Muscle layer of colon (tissue), 2 donors: ENCODE measurements around the gene AURKB.
A peak's percentile ranks its signal among the peaks of the same experiment; 100 is the strongest.
"Not testable (repeated sequence)": the region's sequence is repeated elsewhere in the genome, so short reads cannot be mapped to it uniquely, and the experiment has no call there.

Source experiments
- H3K27ac ChIP-seq: one replicate; pipeline ENCODE4 v1.7.0; 2013; ENCODE audit warnings: low read depth, mild to moderate bottlenecking, low read length, moderate library complexity
- H3K27me3 ChIP-seq, 2 donors: one replicate each; pipeline ENCODE4 v1.7.0; 2013; ENCODE audit warnings: low read length in 2 of 2, mild to moderate bottlenecking in 2 of 2; ENCODE audit not compliant: insufficient read depth in 2 of 2, control insufficient read depth in 1 of 2
- H3K36me3 ChIP-seq: one replicate; pipeline ENCODE4 v1.7.0; 2013; ENCODE audit warnings: mild to moderate bottlenecking, low read length; ENCODE audit not compliant: insufficient read depth
- H3K4me1 ChIP-seq: one replicate; pipeline ENCODE4 v1.7.0; 2013; ENCODE audit warnings: mild to moderate bottlenecking, low read length; ENCODE audit not compliant: insufficient read depth
- H3K4me3 ChIP-seq, 2 donors: one replicate each; pipeline ENCODE4 v1.7.0; 2013; ENCODE audit warnings: low read length in 2 of 2, low read depth in 1 of 2, mild to moderate bottlenecking in 1 of 2, moderate library complexity in 1 of 2
- H3K9ac ChIP-seq: one replicate; pipeline ENCODE4 v1.7.0; 2013; ENCODE audit warnings: low read length
- H3K9me3 ChIP-seq: one replicate; pipeline ENCODE4 v1.7.0; 2013; ENCODE audit warnings: mild to moderate bottlenecking, low read length
- donor health status: abdominal sarcoma.
- donor health status: Adenocarcinoma of cecum.

The AURKB gene

DNA sequence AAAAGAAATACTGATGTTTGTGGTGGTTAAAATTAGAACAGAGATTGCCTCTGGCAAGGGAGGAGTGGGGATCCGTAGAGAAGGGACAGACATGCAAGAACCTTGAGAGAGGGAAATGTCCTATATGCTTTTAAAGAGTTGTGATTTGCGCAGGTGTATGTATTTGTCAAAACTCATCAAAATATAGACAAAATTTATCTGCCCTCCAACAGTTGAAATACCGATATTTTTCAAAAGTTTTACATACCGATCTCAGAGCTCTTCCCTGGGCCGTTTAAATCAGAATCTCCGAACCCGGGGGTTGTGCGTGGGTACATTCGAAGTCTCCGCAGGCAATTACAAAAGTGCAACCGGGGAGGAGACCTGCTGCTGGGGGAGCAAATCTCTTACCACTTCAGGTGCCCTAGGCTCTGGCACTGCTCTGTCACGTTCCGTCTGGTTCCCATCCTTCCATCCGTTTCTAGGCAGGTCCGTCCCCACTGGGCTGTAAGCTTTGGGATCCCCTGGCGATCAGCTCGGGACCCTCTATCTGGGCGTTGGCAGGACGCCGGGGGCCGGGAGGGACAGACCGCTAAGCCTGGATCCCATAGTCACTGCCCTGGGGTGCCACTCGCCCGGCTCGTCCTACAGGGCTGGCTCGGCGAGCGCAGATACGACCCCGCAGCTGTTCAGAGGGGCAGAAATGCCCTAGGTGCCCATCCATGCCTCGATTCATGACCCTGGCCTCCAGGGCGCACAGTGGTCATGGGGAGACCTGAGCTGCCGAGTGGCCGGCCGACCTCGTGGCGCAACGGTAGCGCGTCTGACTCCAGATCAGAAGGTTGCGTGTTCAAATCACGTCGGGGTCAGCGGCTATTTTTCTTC is 24.6 kb downstream of the AURKB start:
- no peaks in the 10 kb centered on the region for H3K9me3 ChIP-seq
- peaks cover 26% of the 10 kb centered on the region for H3K4me1 ChIP-seq
- H3K4me3 ChIP-seq: peak overlapping the region; percentile 90 to 94
- H3K27me3 ChIP-seq: no peaks in the 10 kb centered on the region
- H3K9ac ChIP-seq: peak overlapping the region; percentile 63
- no peaks in the 10 kb centered on the region for H3K36me3 ChIP-seq
- peak overlapping the region; percentile 89 for H3K27ac ChIP-seq

DNA sequence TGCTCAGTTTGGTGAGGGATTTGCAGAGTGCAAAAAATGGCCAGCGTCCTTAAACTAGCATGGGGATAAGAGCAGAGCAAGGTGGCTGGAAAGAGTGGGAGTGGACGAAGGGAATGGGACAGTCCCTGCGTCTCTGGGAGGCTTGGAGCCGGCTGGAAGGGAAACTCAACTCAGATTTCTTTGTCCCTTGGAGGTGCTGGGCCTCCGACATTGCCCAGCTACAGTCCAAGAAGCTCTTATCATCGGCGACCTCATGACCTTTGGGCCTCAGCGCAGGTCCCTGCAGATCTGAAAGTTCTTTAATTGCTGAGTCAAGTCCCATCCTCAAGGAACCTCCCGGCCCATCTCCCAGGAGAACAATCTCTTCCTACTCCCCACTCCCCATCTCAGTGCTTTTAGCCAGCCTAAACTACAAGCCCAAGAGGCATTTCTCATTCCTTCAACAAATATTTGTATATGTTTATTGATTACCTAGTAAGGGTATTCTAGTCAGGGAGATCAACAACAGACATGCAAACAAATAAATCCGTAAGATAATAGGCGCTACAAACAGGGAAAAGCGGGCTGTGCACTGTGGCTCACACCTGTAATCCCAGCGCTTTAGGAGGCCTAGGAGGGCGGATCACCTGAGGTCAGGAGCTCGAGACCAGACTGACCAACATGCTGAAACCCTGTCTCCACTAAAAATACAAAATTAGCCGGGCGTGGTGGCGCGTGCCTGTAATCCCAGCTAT is 33.2 kb downstream of the AURKB start:
- Histone ChIP-seq H3K9me3 (no peaks in the 10 kb centered on the region), H3K27me3 (no peaks in the 10 kb centered on the region), H3K4me1 (peaks cover 32% of the 10 kb centered on the region), H3K27ac (peak overlapping the region; percentile 89), H3K4me3 (peak overlapping the region; percentile 58 to 83), H3K36me3 (no peaks in the 10 kb centered on the region), H3K9ac (peak overlapping the region; percentile 72)

DNA sequence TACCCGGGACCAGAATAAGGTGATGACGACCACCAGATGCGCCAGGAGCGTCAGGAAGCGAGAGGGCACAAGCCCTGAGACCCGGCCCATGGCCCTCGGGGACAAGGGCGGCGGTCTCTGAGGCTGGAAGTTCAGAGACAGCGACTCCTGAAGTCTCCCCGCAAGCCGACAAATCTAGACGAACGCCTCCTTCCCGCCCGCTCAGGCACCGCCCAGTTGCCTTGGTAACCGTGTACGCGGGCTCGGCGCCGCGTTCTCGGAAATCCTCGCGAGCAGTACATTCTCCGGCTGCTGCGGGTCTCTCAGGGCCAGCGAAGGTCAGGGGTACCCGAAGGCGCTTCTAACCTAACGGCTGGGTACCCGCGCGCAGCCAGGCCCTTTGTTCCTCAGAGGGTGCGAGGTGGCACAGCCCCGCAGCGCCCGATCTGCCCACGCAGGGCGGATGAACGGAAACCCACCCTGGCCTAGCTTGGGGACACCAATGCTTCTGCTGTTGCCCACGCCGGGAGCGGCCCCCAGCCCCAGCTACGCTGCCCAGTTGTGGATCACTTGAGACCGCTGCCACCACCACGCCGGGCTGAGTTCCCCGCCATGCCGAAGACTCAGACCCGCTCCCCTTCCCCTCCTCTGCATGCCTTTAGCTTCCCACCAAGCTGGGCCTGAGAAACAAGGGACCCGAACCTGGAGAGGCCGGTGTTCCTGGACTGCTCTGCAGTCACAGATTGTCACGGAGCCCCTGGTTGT is 34.0 kb downstream of the AURKB start, which contains the start of gene TMEM107:
TSS of gene TMEM107 (minus strand) at position 184 of the 744 bp plus-strand sequence. CDS start at position 90, 94 bp downstream.
- Histone ChIP-seq H3K36me3 (no peaks in the 10 kb centered on the region), H3K9me3 (no peaks in the 10 kb centered on the region), H3K27ac (peak within 1 kb of the TSS; percentile 89), H3K4me3 (peak within 1 kb of the TSS; percentile 58 to 83), H3K9ac (peak within 1 kb of the TSS; percentile 72), H3K4me1 (peaks cover 32% of the 10 kb centered on the region), H3K27me3 (no peaks in the 10 kb centered on the region)

DNA sequence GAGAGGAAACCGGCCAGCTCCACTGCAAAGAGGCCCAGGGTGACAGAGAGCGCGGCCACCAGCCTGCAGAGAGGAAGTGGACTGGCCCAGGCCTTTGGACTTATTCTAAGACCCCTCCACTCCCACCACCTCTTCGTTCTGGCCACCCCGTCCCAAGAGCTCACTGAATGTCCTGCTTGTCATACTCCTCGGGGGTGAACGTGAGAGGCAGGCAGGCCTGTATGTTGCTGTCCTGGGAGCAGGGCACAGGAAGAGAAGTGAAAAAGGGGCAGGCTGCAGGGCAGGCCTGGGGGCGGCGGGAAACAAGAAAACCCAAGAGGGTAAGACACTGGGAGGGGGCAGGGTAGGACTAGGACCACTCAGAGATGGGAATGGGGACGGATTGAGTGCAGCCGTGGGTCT is 34.6 kb downstream of the AURKB start:
- peak overlapping the region; percentile 72 for H3K9ac ChIP-seq
- no peaks in the 10 kb centered on the region for H3K27me3 ChIP-seq
- H3K4me1 ChIP-seq: peaks cover 32% of the 10 kb centered on the region
- no peaks in the 10 kb centered on the region for H3K36me3 ChIP-seq
- H3K27ac ChIP-seq: peak overlapping the region; percentile 89
- H3K4me3 ChIP-seq: peak overlapping the region; percentile 58 to 83
- no peaks in the 10 kb centered on the region for H3K9me3 ChIP-seq

DNA sequence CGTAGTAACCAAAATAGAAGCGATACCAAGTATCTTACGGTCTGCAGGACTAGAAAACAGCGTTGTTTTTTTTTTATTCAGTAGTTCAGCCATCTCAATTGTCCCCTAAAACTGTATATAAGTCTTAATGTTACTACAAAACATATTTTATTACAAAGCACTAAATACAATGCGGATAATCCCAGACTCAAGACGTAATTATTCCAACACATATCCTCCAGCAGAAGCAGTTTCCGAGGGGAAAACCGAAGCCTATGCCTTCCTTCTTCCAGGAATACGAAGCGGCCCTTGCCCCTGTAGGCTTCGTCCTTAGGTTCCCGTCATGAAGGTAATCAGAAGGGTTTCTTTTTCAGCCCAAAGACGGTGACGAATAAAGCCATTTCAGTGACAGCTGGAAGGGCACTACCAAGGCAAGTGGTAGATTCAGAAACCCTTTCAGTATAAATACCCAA is 36.5 kb downstream of the AURKB start:
- no peaks in the 10 kb centered on the region for H3K9me3 ChIP-seq

DNA sequence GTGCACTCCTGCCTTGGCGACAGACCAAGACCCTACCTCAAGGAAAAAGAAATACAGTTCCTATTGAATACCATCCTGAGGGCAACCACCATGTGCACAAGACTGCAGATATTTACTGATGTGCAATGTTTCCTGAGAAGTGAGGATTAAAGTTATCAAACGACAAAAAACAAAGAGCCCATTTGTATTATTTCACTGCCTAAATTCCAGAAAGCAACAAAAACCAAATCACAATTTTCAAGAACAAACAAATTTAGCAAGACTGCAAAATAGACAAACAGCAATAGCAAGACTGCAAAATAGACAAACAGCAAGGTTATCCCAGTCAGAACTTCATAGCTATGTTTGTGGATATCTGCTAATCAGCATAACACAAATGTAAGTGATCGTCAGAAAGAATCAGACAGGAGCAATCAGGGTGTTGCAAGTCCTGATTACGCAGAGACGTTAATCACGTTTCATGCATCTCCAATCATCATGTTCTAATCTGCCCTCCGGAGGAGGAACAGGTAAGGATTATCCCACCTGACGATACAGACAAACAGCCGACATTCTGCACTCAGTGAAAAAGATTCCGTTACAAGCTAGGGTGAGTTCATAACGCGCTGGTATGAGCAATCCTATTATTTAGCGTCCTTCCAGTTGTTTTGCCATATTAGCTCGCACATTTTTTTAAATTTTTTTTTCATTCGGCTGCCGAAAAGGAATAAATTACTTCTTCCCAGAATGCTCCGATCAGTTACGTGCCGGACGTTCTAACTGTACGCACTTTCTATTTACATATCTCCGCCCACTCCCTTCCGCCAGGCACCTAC is 37.1 kb downstream of the AURKB start:
- Histone ChIP-seq H3K9me3 (no peaks in the 10 kb centered on the region), H3K27ac (peak overlapping the region; percentile 86), H3K36me3 (no peaks in the 10 kb centered on the region), H3K9ac (peak overlapping the region; percentile 41), H3K4me3 (peak overlapping the region; percentile 10 to 53), H3K27me3 (no peaks in the 10 kb centered on the region), H3K4me1 (peaks cover 32% of the 10 kb centered on the region)

More for the DNA sequence above, 36.5 kb downstream of the AURKB start:
- H3K27ac ChIP-seq: peak overlapping the region; percentile 86
- H3K9ac ChIP-seq: no peak overlapping the region
- H3K36me3 ChIP-seq: no peaks in the 10 kb centered on the region
- no peaks in the 10 kb centered on the region for H3K27me3 ChIP-seq
- H3K4me1 ChIP-seq: peaks cover 32% of the 10 kb centered on the region
- peak overlapping the region in 1 of 2 donors; percentile 53 for H3K4me3 ChIP-seq

DNA sequence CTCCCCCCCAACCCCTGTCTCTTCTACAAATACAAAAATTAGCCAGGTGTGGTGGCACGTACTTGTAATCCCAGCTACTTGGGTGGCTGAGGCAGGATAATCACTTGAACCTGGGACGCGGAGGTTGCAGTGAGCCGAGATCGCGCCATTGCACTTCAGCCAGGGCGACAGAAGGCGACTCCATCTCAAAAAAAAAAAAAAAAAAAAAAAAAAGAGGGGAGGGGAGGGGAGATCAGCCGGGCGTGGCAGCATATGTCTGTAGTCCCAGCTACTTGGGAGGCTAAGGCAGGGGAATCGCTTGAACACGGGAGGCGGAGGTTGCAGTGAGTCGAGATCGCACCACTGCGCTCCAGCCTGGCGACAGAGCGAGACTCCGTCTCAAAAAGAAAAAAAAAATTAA is 40.2 kb downstream of the AURKB start:
- not testable (repeated sequence) for H3K27ac ChIP-seq, H3K9me3 ChIP-seq, H3K9ac ChIP-seq, H3K4me3 ChIP-seq, H3K27me3 ChIP-seq, H3K36me3 ChIP-seq
- peaks cover 17% of the 10 kb centered on the region for H3K4me1 ChIP-seq

DNA sequence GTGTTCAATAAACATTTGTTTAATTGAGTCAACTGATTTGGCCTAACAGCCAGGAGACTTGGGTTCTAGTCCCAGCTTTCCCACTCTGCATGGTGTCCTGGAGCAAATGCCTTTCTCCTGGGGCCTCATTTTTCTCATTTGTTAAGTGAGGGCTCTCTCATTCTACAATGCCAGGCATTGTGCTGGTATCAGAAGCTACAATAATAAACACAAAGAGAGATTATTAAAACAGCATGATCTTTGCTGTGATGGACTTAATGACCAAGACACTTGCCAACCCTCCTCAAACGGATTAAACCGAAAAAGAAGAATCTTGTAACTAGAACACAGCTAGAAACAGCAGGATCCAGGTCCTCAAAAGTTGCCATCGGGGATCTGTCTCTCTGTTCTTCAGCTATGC is 42.8 kb downstream of the AURKB start:
- Histone ChIP-seq H3K9ac (no peak overlapping the region), H3K4me3 (no peak overlapping the region), H3K27ac (no peak overlapping the region), H3K4me1 (peaks cover 19% of the 10 kb centered on the region), H3K9me3 (no peaks in the 10 kb centered on the region), H3K27me3 (no peaks in the 10 kb centered on the region), H3K36me3 (no peaks in the 10 kb centered on the region)

DNA sequence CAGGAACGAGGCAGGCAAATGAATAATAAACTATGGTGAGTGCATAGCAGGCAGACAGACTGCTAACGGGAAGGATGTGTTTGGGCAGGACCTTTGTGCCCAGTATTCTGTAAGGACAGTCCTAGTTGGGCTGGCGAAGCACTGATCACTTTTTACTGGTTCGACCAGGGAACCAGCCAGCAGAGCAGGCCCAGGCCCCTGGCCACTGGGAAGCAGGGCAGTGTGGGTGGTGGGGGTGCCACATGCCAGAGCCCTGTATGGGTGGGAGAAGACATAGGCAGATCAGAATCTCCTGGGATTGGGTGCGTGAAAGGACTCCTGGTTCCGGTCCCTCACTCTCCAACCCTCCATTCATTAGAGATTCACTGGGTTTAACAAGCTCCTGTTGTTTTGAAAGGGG is 43.6 kb downstream of the AURKB start:
- H3K4me3 ChIP-seq: no peak overlapping the region
- H3K4me1 ChIP-seq: peaks cover 19% of the 10 kb centered on the region
- H3K27ac ChIP-seq: no peak overlapping the region
- no peaks in the 10 kb centered on the region for H3K27me3 ChIP-seq
- no peaks in the 10 kb centered on the region for H3K36me3 ChIP-seq
- no peak overlapping the region for H3K9ac ChIP-seq
- no peaks in the 10 kb centered on the region for H3K9me3 ChIP-seq

DNA sequence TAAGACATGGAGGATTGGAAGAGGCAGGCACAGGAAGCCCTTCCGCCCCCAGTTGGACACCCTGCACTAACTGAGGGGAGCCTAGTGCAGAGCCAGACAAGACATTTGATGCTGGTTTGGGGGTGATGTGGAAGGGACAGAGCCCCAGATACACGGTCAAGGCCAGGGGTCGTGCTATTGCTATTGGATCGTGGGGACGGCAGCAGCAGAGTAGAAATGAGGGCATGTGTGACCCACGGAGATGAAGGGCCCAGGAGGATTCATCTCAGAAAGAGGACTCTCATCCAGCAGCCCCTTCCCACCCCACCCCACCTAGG is 45.6 kb downstream of the AURKB start:
- H3K27me3 ChIP-seq: no peaks in the 10 kb centered on the region
- no peak overlapping the region for H3K4me3 ChIP-seq
- peaks cover 32% of the 10 kb centered on the region for H3K4me1 ChIP-seq
- H3K9ac ChIP-seq: peak overlapping the region; percentile 68
- H3K36me3 ChIP-seq: peaks cover 18% of the 10 kb centered on the region
- peak overlapping the region; percentile 96 for H3K27ac ChIP-seq
- H3K9me3 ChIP-seq: no peaks in the 10 kb centered on the region
